HepG2 (cell line): ENCODE data around the gene KLF16. TPM values are rescaled to one million over a fixed set of nuclear protein-coding genes. Genes with fewer than 3 reads are reported as not detected.

ENCODE experiments used
- CCAR2 ChIP-seq: fragments of 200-400 bp; formaldehyde crosslinking; optimal IDR thresholded peaks from 2 replicates; pipeline ENCODE3; 2018; ENCODE audit warnings: low read depth, mild to moderate bottlenecking, low read length, moderate library complexity
- EZH2 ChIP-seq: conservative IDR thresholded peaks from 2 replicates; pipeline ENCODE4 v1.6.1; 2012; ENCODE audit warnings: mild to moderate bottlenecking, low read depth, low read length, moderate library complexity
- GATAD2A ChIP-seq: IDR thresholded peaks from 2 replicates; pipeline ENCODE4 v1.6.1; 2016
- LBX2 ChIP-seq: sonication (generic); formaldehyde crosslinking; IDR thresholded peaks from 2 replicates; pipeline ENCODE4 v1.5.0; 2020; ENCODE audit warnings: missing genetic modification reagents, mild to moderate bottlenecking, borderline replicate concordance
- NONO ChIP-seq, 2 experiments: fragments of 450-650 bp in 1 of 2; sonication (generic) in 1 of 2; formaldehyde crosslinking in 1 of 2; IDR thresholded peaks in 1 of 2; conservative IDR thresholded peaks in 1 of 2; 2 replicates each; pipeline versions ENCODE4 v1.6.1 to v1.8.0; 2017 to 2022; ENCODE audit warnings: mild to moderate bottlenecking in 1 of 2, missing genetic modification reagents in 1 of 2, moderate library complexity in 1 of 2
- SSRP1 ChIP-seq: IDR thresholded peaks from 2 replicates; pipeline ENCODE4 v1.6.1; 2016; ENCODE audit warnings: control low read depth
- ZNF468 ChIP-seq: sonication (generic); formaldehyde crosslinking; IDR thresholded peaks from 2 replicates; pipeline ENCODE4 v1.8.0; 2022; ENCODE audit warnings: mild to moderate bottlenecking, moderate library complexity, missing genetic modification reagents
- ZNF639 ChIP-seq: conservative IDR thresholded peaks from 2 replicates; pipeline ENCODE4 v1.6.1; 2018; ENCODE audit warnings: missing genetic modification reagents
- ZNF737 ChIP-seq: sonication (generic); formaldehyde crosslinking; IDR thresholded peaks from 2 replicates; pipeline ENCODE4 v1.5.0; 2020; ENCODE audit warnings: missing genetic modification reagents, mild to moderate bottlenecking, borderline replicate concordance
- ZNF792 ChIP-seq: IDR thresholded peaks from 2 replicates; pipeline ENCODE4 v1.6.1; 2016
- ZNF83 ChIP-seq: sonication (generic); formaldehyde crosslinking; IDR thresholded peaks from 2 replicates; pipeline ENCODE4 v1.4.0; 2020; ENCODE audit warnings: missing genetic modification reagents, mild to moderate bottlenecking, borderline replicate concordance
- ZSCAN12 ChIP-seq: sonication (generic); formaldehyde crosslinking; IDR thresholded peaks from 2 replicates; pipeline ENCODE4 v1.9.0; 2021; ENCODE audit warnings: mild to moderate bottlenecking, missing genetic modification reagents
- ZSCAN9 ChIP-seq: IDR thresholded peaks from 2 replicates; pipeline ENCODE4 v1.6.1; 2016; ENCODE audit warnings: borderline replicate concordance
- polyA plus RNA-seq, 8 experiments: library from polyadenylated mRNA; depleted of rRNA in 3 of 8; stranded (reverse) in 7 of 8; unstranded in 1 of 8; fragments of >200 nt; fragmentation: Illumina TruSeq in 4 of 8; extraction: Trizol in 4 of 8; gene quantifications; 2 replicates each; pipeline versions ENCODE4 v1.2.1 to v1.2.3, GENCODE V29; 2011 to 2016; ENCODE audit warnings: low read depth in 4 of 8, missing spikeins in 1 of 8, mixed read lengths in 1 of 8; ENCODE audit not compliant: insufficient read depth in 1 of 8
- total RNA-seq, 5 experiments: library from RNA; depleted of rRNA; stranded (reverse); fragments of >200 nt; fragmentation: Illumina TruSeq; extraction: Trizol; gene quantifications; 2 replicates each; pipeline ENCODE4 v1.2.3, GENCODE V29; 2016; ENCODE audit warnings: low read depth in 1 of 5
- TF ChIP-seq, protein P1 (sequence below): sonication (generic); formaldehyde crosslinking; IDR thresholded peaks from 2 replicates; pipeline ENCODE4 v1.4.0; 2020; ENCODE audit warnings: mild to moderate bottlenecking, low read depth, missing genetic modification reagents
- TF ChIP-seq, protein P2 (sequence below): sonication (generic); formaldehyde crosslinking; IDR thresholded peaks from 2 replicates; pipeline ENCODE4 v1.8.1; 2023; ENCODE audit warnings: mild to moderate bottlenecking, missing genetic modification reagents
- TF ChIP-seq, protein P3 (sequence below): sonication (generic); formaldehyde crosslinking; IDR thresholded peaks from 2 replicates; pipeline ENCODE4 v1.4.0; 2020; ENCODE audit warnings: missing genetic modification reagents, borderline replicate concordance

KLF16 gene
- total and polyA plus RNA-seq, 2 of the 13 experiments (the other 11 are each of a cell fraction or from before 2014, with no cell fraction given) = 3.5 to 6.7 TPM

- TF ChIP-seq LBX2 = no peak
- TF ChIP-seq, protein P1, sequence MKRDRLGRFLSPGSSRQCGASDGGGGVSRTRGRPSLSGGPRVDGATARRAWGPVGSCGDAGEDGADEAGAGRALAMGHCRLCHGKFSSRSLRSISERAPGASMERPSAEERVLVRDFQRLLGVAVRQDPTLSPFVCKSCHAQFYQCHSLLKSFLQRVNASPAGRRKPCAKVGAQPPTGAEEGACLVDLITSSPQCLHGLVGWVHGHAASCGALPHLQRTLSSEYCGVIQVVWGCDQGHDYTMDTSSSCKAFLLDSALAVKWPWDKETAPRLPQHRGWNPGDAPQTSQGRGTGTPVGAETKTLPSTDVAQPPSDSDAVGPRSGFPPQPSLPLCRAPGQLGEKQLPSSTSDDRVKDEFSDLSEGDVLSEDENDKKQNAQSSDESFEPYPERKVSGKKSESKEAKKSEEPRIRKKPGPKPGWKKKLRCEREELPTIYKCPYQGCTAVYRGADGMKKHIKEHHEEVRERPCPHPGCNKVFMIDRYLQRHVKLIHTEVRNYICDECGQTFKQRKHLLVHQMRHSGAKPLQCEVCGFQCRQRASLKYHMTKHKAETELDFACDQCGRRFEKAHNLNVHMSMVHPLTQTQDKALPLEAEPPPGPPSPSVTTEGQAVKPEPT (CRISPR knock-in tag) = no peak
- TF ChIP-seq GATAD2A (CRISPR knock-in tag) = 0 out of 2 replicates have a peak, but pooled peaks have one; percentile 13
- TF ChIP-seq, protein P2, sequence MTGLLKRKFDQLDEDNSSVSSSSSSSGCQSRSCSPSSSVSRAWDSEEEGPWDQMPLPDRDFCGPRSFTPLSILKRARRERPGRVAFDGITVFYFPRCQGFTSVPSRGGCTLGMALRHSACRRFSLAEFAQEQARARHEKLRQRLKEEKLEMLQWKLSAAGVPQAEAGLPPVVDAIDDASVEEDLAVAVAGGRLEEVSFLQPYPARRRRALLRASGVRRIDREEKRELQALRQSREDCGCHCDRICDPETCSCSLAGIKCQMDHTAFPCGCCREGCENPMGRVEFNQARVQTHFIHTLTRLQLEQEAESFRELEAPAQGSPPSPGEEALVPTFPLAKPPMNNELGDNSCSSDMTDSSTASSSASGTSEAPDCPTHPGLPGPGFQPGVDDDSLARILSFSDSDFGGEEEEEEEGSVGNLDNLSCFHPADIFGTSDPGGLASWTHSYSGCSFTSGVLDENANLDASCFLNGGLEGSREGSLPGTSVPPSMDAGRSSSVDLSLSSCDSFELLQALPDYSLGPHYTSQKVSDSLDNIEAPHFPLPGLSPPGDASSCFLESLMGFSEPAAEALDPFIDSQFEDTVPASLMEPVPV (CRISPR knock-in tag) = no peak
- TF ChIP-seq ZSCAN12 = no peak
- TF ChIP-seq NONO (IDR thresholded peaks at IDR 0.05) = no peak
- no peak for TF ChIP-seq NONO (CRISPR knock-in tag; conservative IDR thresholded peaks at IDR 0.05)
- TF ChIP-seq ZNF639 = no peak
- TF ChIP-seq ZNF83 (CRISPR knock-in tag) = no peak
- TF ChIP-seq ZNF468 = no peak
- no peak for TF ChIP-seq SSRP1 (CRISPR knock-in tag)
- TF ChIP-seq EZH2 = no peak
- no peak for TF ChIP-seq CCAR2
- TF ChIP-seq, protein P3, sequence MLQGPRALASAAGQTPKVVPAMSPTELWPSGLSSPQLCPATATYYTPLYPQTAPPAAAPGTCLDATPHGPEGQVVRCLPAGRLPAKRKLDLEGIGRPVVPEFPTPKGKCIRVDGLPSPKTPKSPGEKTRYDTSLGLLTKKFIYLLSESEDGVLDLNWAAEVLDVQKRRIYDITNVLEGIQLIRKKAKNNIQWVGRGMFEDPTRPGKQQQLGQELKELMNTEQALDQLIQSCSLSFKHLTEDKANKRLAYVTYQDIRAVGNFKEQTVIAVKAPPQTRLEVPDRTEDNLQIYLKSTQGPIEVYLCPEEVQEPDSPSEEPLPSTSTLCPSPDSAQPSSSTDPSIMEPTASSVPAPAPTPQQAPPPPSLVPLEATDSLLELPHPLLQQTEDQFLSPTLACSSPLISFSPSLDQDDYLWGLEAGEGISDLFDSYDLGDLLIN (CRISPR knock-in tag) = no peak
- TF ChIP-seq ZNF792 (CRISPR knock-in tag) = no peak
- no peak for TF ChIP-seq ZSCAN9 (CRISPR knock-in tag)
- no peak for TF ChIP-seq ZNF737 (CRISPR knock-in tag)
These were observed 25.7 kb downstream of the KLF16 start (continued) for GRCh38 chr19:1837625-1838105.
